ENCODE results near the gene KLHL9.
"Not testable (repeated sequence)": the region's sequence is repeated elsewhere in the genome, so short reads cannot be mapped to it uniquely, and the experiment has no call there.

KLHL9 gene

GRCh38 chr9:21334701-21335632 lies at the start of gene KLHL9:
TSS of gene KLHL9 (minus strand) at chr9:21335404. CDS start at chr9:21334859, 545 bp downstream.
- FAIRE-seq: peak; percentile 5

DNA sequence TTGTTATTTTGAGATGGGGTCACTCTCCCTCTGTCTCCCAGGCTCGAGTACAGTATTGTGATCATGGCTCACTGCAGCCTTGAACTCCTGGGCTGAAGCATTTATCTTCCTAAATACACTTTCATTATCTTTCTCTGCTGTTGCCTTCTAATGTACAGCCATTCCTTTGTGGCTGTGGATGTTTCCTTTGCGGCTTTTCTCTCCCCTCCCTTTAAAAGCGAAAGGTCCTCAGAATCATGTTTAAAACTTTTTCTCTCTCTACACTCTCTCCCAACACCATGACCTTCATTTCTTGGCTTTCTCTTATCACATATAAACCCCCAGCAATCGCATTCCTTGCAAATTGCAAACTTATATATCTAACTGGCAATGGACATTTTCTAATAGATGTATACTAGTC lies 48.4 kb upstream of the KLHL9 start:
- no peak for FAIRE-seq

- no peak for FAIRE-seq
These were observed 46.5 kb upstream of the KLHL9 start for GRCh38 chr9:21381448-21382339.

DNA sequence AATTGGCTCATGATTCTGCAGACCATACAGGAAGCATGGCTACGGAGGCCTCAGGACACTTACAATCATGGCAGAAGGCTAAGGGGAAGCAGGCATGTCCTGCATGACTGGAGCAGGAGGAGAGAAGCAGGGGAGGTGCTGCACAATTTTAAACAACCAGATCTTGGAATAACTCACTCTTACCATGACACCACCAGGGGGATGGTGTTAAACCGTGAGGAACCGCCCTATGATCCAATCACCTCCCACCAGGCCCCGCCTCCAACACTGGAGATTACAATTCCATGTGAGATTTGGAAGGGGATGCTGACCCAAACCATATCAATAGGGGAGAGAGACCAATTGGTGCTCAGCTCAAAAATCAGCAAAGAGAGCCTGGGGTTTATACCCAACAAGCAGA lies 36.3 kb upstream of the KLHL9 start:
- not testable (repeated sequence) for FAIRE-seq

- FAIRE-seq: no peak
These were observed 32.8 kb upstream of the KLHL9 start, which contains the start of gene IFNA13 for GRCh38 chr9:21367957-21368356. TSS of gene IFNA13 (minus strand) at chr9:21368057. CDS start at chr9:21368010, 47 bp downstream.

- FAIRE-seq: not testable (repeated sequence)
These were observed 32.0 kb upstream of the KLHL9 start for GRCh38 chr9:21367169-21367568.

DNA sequence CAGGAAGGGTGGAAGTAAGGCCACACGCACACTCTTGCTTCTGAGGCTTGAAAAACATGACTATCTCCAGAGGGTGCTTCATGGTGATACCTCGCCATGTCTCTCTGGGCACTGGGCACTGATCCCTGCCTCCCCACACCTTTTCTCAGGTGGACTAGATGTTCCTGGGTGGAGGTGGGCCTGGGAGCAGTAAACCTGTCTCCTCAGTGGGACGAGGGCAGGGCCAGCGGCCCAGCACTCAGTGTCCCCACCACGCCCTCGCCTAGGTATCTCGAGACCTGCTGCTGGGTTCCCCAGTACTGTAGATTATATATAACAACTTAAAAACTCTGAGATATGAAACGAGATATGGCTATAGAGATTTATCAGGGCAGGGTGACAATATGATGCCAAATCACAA lies 27.1 kb upstream of the KLHL9 start:
- no peak for FAIRE-seq

DNA sequence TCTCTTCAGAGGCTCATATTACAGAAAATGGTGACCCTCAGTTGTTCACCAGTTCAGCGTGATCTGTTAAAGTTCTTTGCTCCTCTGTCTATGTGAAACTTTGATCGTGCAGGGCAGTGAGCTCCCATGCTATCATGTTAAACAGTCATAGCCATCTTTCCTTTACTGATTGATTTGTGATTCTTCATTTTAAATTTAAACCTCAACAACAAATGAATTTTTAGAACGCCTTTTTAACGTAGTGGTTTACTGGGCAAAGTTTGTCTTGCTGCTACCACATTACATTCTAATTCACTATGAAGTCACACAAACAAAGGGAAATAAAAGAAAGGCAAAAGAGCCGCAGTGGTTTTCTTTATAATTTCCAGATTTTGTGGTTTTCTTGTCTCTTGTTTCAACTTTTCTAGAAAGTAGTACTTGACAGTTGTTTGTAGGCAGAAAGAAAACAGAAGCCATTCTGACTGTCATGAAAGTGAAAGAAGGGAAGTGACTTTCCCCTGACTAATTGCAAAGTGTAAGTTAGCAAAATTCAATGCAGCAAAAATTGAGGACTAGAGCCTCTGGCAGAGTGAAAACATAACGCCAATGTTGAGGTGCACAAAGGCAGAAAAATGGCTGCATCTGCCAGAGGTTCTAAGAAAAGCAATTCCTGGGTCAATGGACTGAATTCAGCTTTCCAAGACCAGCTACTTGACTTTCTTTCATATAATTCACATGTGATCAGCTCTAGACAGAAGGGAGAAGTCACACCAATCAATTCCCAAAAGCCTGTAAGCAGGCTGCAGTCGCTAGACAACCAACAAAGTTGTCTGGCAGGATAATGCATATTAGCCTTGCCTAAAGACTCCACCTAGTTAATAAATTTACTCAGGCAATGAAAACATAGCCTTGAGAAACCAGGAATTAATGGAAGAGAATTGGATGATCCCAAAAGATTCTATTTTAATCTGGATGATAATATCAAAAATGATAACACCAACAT lies 22.6 kb upstream of the KLHL9 start:
- FAIRE-seq: no peak

- FAIRE-seq: no peak
These were observed 15.6 kb upstream of the KLHL9 start, which contains the start of gene IFNA6 for GRCh38 chr9:21350787-21351186. TSS of gene IFNA6 (minus strand) at chr9:21350887. CDS start at chr9:21350887, 0 bp downstream.

- FAIRE-seq: no peak
These were observed 13.3 kb upstream of the KLHL9 start for GRCh38 chr9:21348430-21348970.

- FAIRE-seq: no peak
These were observed 5.5 kb upstream of the KLHL9 start for GRCh38 chr9:21340735-21341134.

GRCh38 chr9:21336457-21336856 lies 1.3 kb upstream of the KLHL9 start:
- no peak for FAIRE-seq

GRCh38 chr9:21333226-21333625 lies 2.0 kb downstream of the KLHL9 start:
- FAIRE-seq: no peak

DNA sequence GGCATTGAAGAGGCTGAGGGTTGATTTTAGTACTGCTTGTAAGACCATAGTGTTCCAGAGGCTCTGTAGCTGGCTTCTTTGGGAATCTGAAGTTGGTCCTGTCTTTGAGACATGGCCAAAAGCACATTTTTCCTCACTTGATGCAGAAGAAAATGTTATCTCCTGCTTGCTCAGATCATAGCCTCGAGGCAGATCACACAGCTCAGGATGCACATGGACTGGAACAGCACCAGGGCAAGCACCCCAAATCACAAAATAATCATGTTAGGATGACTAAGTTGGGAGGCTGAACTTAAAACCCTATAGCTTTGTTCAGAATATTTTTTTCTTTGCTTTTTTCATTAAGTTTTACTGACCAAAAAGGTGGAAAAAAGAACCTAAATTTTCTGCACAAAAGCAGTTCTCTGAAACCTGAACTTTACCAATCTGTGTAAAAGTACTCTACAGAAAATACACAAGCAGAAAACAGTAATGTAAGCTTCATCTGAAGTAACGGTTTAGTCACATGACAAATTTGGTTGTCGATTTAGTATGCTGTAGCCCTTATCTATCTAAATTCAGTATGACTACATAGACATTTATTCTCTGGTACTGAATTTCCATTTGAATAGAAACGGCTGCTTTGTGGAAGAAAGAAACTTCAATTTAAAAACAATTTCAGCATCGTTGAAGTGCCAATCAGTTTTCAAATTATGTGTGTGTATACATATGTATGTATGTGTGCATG lies 3.4 kb downstream of the KLHL9 start:
- no peak for FAIRE-seq

- FAIRE-seq: peak; percentile 88
These were observed 8.6 kb downstream of the KLHL9 start for GRCh38 chr9:21326526-21327139.

GRCh38 chr9:21324047-21324446 lies 11.2 kb downstream of the KLHL9 start:
- no peak for FAIRE-seq

GRCh38 chr9:21322911-21323461 lies 12.2 kb downstream of the KLHL9 start:
- FAIRE-seq: no peak

DNA sequence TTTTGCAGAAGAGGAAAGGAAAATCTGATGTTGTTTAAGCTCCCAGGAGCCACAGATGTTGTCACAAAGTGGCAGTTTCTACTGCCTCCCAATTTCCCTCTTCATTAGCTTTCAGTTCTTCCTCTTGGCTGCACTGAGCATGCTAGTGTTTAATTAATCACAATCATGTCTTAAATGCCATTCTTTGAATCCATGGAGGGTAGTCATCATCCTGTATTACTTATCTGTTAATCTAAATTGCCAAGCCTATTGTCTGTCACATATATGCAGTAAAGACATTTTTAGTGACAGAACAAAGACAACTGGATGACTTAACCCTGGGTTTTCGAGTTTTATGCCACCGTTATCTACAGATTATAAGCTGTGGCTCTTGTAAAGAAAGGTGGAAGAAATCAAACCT lies 14.7 kb downstream of the KLHL9 start:
- FAIRE-seq: no peak

- FAIRE-seq: peak; percentile 56
These were observed 17.0 kb downstream of the KLHL9 start for GRCh38 chr9:21317956-21318923.

Data from islet of Langerhans (tissue), 1 donor.